GM19395 (cell line): Measurements from ENCODE around the gene TRIM17.

Experiments
- ATAC-seq: cut with Tn5 transposase; IDR thresholded peaks from one replicate; pipeline ENCODE4 v1.9.1; 2021; ENCODE audit warnings: mild to moderate bottlenecking, moderate library complexity; ENCODE audit not compliant: unreplicated experiment

Gene TRIM17

DNA sequence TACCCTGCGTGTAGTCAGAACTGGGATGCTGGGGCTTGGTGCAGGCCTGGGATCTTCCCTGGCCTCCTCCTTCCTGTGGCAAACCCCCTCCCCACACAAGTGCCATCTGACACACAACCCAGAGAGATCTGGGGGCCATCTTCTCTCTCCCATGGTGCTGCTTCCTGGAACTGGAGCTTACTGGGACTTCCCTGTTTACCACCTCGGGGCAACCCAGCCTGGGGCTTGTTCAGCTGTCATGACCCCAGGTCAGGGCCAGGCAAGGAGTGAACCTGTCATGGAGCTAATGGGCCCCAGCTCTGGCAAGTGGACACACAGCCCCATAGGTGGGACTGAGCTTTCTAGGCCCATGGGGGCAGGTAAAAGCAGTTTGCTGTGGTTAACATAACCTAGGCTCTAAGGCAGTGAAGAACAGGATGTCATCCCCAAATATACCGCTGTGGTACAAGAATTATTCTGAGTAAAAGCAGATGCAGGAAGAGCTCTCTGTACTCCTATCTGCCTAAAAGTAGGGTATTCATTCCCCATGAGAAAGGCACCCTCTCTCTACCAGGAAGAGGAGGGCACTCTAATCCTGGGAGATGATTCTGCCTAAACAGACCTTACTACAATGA, 12.4 kb downstream of the TRIM17 start:
- no peak for ATAC-seq

DNA sequence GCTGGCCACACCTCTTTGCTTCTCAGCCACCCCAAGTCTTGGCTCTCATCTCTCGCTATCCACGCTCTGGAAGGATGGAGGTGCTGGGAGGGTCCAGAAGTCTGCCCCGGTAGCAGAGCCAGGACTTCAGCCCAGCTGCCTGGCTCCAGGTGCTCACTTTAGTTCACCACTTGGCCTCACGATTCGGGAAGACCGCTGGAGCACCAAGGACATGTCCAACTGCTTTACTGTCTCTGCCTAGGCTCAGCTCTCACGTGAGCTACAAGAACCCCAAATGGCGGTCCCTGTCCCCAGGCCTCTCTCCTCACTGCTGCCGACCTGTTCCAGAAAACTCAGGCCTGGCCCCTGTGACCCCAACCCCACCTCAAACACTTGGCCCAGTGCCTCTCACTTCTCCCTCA, 13.4 kb downstream of the TRIM17 start:
- no peak for ATAC-seq

DNA sequence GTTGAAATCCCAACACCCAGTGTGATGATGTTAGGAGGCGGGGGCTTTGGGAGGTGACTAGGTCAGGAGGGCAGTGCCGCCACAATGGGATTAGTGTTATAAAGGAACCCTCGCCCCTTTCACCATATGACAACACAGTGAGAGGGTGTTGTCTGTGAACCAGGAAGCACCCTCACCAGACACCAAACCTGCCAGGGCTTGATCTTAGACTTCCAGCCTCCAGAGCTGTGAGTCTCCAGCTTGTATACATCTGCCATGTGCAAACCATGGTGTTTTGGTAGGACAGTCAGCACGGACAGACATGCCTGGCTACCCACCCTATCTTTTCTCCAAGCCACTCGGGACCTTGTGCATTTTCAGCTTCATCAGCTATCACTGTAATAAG, 14.0 kb downstream of the TRIM17 start:
- ATAC-seq: no peak

DNA sequence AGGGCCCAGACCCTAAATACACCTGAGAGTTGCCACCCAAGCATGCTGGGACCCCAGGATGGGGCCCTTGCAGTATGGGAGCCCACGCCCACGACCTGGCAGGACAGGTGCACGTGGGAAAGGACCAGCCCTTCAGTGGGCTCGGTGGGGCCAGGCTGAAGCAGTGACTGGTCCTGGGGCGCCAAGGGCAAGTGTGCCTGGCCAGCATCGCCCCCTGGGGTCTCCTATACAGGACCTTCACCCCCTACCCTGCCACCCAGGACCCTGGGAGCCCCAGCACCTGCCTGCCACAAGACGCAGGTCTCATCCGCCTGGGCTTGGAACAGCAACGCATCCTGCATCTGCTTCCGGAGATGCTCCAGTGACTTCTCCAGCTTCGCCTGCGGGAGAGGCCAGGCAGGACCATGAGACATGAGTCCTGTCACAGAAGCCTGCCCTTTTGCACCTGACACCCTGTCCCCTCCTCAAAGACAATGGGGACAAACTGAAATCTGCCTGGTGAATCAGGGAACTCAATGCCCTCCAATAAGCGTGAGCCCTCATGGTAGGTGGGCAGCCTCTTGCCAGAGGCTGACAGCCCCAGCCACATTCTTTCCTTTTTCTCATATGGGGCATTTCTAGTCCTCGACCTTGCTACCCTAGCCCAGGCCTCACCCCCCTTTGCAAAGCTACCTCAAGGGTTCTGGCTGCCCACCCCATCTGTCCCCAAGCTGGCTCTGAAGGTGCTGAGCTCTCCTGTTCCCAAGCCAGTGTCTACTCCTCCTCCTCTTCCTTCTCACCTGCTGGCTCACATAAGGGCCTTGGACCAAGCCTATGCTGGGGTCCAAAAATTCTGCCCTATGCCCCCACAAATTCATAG, 14.7 kb downstream of the TRIM17 start:
- ATAC-seq: no peak

DNA sequence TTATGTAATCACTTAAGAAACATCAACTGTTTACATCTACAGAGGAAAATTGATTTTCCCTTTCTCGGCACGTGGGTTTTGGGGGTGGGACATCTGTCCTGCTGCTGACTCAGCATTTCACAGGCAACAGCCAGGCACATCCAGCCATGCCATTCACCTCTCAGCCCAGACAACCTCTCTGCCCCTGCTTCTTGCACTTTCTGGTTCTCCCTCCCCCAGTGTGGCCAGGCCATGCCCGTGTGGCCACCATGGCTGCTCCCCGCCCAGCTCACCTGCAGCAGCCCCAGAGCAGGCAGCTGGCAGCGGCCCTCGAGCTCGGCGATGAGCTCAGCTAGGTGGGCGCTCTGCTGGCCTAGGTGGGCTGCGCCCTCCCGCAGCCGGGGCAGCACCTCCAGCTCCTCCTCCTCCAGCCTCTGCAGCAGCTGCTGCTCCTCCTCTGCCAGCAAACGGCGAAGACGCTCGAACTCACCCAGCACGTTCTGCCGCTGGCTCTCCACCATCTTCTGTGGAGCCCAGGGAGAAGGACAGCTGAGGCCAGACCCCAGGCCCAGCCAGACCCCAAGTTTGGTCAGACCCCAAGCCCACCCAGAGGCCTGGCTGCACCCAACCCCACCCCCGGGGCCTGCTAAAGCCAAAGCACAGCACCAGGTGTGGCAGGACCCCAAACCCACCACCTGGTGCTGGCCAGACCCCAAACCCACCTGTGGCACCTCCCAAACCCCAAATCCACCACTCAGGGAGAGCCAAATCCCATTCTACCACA, 15.8 kb downstream of the TRIM17 start:
- ATAC-seq: no peak

DNA sequence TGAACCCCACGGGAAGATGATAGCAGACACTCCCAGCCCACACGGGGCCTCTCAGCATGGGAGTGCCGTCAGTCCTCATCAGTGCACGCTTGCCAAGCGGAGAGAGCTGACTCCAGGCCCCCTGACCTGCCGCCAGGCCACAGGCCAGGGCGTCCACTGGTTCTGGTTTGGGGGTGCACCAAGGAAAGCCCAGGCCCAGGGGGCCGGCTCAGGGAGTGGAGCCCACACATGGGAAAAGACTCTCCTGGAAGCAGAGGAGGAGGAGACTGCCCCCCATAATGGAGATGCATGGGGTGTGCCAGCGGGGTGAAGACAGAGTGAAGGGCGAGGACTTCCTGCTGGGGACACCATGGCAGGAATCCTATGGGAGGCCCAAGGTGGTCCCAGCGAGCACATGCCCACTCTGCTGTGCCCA, 16.4 kb downstream of the TRIM17 start:
- no peak for ATAC-seq

DNA sequence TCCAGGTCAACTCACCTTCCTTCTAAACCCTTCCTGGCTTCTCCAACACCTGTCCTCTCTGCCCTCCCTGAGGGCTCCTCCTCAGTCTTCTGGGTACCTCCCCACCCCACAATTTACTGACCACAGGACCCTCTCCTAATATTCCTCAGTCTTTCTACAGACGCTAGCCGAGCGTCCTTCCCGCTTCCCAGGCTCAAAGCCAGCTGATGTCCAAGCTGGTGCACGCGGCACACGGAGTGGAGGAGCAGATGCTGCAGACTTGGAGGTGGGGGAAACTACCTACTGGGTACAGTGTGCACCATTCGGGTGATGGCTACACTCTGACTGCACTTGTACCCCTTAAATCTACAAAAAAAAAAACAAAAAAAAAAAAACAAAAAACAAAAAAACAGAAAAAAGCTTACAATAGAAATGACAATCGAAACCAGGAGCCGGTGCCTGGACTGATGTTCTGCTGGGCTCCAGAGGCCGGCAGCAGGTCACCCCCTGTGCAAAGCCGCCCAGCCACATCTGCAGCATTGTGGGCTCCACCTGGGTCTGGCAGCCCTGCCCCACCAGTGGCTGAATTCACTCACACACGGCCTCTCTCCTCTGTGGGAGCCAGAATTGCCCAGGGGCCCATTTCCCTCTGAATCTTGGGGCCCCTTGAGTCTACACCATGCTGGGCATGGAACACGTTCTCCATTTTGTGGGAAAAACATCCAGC, 17.0 kb downstream of the TRIM17 start:
- no peak for ATAC-seq

DNA sequence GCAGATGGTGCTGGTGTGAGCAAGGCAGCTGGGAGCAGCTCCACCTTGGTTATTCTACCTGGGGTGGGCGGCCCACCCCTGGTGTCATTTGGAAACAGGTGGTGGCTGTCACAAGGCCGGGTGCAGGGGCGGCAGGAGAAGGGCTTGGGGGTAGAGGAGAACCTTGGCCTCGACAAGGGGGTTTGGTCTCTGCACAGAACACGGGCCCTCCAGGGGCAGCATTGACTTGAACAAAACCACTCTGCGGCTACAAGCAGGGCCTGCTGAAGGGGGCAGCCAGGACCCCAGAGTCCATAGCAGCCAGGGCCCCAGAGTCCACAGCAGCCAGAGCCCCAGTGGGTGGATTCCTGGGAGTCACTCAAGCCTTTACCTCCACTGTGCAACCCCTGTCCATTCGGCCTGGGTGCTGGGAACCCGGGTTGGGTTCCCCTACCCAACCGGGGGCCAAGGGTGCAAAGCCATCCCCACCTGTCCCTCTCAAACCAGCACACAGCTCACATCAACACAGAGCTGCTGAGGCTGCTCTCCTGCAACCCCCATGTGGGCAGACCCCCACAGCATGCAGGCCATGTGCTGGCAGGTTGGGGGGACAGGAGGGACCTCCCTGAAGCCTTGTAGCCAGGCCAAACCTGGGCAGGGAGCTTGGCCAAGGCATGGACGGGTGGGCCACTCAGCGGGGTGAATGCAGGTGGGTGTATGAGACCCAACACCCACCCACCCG, 17.8 kb downstream of the TRIM17 start:
- no peak for ATAC-seq

DNA sequence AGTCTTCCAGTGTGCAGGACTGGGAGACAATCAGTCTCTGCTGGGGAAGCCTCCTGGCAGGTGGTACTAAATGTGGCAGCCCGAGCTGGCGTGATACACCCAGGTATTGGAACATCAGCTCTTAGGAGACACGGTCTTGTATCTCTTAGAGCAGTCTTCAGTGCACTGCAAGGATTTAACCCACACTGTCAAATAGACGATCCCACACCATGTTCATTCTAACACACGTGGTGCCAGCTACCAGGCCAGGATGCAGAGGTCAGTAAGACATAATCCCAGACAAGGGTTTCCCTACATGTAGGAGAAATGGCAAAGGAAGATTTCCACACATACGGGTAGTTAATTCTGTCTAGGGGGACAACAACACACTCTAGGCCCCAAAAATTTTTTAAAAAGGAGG, 18.7 kb downstream of the TRIM17 start:
- ATAC-seq: no peak

DNA sequence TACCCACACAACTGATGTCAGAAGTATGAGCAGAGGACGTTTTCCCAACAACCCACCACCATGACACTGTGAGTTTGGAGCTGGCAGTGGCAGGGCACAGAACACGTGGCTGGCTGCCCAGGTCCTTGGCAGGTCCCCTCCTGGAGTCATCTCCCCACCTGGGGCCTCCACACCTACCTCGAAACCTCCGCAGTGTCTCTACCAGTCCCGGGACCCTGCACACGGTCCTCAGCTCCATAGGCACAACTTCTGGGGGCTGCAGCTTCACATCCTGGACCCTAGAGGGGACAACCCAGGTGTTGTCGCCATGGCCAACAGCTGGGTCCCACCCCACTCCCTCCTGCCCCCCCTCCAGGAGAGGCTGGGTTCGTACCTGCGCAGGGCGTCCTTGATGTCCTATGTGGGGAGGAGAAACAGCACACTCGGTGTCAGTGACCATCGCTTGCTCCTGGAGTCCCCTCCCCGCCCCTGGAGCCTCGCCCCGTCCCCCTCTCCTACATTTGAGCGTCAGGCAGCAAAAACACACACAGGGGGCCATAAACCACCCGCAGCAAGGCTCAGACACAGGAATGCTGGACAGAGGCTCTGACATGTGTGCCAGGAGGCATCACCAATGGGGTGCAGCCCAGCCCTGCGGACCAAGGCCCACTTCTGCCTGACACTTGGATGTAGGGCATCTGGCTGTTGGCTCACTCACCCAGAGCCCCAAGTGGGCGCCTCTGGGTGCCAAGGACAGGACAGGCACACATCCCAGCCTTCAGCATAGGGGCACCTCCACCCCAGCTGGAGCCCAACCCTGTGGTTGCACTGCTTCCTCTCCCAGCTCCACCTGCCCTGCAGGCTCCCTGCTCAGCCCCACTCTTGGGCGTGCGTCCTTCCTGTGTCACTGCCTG, 19.6 kb downstream of the TRIM17 start:
- ATAC-seq: no peak

DNA sequence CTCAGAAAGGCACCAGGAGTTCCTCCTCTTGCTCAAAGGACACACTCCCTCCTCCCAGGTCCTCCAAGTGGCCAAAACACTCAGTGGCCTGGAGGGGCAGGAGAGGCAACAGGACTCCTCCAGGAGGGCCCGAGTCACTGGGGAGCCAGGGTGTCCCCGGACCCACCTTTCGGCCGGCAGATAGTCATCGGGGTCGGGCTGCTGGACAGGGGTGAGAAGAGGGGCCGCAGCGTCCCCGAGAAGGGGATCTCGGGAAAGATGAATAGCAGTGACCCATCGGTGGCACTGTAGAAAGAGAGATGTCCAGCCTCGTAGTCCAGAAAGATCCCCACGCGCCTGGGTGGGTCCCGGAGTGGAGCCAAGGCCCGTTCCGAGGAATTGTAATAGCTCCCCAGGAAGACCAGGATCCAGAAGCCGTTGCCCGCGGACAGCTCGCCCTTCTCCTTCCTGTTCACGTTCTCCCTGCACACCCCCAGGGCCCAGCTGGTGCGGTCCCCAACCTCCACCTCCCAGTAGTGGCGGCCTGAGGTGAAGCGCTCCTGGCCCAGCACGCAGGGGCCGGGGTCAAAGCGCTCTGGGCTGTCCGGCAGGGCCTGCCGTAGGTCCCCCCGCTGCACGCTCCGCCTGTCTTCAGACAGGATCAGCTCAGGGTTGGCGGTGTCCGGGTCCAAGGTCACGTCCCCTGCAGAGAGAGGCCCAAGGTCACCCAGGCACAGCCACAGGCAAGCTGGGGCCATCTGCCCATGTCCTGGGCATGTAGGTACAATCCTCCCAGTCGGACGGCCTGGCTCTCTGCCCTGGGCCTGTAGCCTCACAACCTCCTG, 21.9 kb downstream of the TRIM17 start:
- no peak for ATAC-seq

DNA sequence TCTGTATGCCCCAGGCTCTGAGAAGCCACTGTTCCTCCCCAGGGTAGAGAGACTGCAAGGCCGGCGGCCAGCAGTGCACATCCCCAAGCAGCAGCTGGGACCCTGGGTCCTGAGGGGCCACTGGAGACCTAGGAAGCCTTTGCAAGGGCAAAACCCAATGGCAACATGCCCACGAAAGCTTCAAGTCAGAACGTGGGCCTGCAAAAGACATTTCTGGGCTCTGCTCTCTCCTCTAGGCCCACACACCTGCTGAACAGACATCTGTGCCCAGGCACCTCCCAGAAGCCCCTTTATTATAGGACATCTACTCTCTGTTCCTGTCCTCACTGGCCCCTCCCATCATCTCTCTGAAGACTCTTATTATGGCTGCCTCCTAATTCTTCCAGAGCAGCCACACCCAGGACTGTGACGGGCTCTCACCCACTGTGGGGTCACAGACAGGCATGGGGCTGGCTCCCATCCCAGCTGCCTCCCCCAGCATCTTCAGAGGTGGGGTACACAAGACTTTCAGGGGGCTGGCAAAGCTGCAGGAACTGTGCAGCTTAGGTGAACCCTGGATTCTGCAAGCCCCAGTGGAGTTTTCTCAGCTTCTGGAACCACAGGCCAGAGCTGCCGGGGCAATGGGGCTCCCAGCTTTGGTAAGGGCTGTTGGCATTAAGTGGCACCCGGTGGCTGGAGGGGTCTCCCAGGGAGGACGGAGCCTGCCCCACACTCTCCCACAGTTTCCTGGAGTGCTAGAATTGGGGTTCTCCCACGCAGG, 22.7 kb downstream of the TRIM17 start:
- no peak for ATAC-seq

DNA sequence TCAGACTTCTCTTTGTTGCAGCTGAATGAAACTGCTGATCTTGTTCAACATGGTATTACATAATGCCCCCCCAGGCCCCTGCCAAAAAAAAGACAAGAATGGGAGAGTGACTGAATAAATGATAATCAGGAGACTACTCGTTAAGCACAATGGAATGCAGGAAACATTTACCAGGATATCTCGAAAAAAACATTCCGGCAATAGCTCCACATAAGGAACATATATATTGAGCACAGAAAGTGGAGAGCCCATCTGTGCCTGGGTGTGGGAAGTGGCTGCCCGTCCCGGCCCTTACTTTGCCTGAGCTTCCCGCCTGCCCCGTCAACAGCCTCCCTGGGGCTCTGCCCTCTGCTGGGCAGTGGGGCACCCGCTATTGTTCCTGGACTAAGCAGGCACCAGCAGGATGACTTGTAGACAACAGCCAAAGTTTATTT, 23.4 kb downstream of the TRIM17 start:
- no peak for ATAC-seq

DNA sequence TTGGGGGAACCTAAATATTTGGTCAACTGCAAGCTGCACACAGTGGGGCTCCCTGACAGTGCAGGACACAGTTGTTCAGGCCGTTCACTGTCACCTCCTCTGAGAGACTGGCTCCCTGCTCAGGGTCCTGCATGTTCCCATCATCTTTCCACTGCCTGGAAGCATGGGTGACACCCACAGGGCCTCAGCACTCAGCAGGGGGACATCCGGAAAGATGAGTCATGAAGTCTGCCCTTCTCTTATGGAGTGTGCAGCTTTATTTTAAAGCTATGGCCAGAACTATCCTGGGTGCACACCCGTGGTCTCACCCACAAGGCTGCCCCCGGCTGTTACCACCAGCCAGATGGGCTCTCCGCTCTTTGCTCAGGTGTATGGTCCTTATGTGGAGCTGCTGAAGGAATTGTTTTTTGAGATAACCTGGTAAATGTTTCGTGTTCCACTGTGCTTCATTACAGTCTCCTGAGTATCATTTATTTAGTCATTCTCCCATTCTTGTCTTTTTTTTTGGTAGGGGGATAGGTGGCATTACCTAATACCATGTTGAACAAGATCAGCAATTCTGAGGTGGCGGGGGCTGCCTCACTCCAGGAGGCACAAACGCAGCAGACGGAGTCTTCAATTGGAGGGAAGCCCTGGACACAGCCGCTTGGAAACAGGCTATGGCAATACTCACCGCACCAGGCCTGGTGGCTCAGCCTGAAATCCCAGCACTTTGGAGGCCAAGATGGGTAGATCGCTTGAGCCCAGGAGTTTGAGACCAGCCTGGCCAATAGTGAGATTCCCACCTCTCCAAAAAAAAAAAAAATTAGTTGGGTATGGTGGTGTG, 24.3 kb downstream of the TRIM17 start:
- ATAC-seq: no peak

DNA sequence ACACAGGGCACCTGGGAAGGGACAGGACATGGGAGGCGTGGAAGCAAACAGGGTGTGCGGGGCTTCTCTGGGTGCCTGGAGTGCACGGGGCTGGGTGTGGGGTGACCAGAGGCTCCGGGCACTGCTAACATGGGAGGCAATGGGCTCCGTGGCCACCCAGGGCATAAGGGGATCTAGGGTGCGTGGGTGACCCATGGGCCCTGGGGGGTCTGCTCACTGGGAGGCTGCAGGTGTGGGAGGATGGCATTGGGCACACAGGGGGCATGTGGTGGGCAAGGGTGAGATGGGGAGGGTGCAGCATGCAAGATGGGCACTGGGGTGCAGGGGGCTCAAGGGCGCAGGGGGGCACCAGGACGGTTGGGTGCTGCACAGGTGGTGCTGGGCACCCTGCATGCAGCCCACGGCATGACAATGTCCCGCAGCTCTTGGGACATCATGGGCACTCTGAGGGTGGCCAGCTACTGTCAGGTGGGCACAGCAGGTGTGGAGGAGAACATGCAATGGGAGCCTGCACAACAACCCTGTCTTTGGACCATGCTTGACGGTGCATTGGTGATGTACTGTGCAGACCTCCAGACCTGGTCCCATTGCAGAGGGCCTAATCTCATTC, 25.1 kb downstream of the TRIM17 start:
- ATAC-seq: no peak

DNA sequence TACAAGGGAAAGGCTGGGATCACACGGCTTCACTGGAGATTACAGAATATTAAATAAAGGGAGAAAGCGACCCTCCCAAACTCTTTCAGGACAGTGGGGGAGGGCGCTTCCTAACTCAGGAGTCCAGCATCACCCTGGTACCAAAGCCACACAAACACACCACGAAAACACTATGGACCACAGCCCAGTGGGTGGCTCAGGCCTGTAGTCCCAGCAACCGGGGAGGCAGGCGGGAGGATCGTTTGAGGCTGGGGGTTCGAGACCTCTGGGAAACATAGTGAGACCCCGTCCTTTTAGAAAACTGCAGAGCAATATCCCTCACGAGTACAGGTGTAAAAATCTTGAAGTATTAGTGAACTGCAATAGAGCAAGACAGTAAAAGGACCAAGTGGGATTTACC, 26.0 kb downstream of the TRIM17 start:
- ATAC-seq: no peak

DNA sequence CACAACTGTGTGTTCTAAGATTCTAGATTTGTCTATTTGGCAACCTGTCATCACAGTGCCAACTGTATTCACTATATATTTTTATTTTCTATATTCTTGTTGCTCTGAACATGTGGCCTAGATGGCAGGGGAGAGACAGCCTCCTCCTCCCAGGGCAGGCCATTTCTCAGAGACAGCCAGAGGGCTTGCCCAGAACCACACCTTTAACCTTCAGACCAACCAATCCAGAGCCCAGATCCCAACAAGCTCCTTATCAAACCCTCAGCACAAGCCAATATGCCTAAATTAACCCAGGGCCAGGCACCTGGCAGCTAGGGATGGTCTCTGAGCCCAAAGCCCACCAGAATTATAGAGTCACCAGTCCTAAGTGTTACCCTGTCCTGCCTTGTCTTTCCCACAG, 29.3 kb downstream of the TRIM17 start:
- ATAC-seq: no peak
